GM23338 (cell line): ENCODE results near the gene HSF5. TPM values are rescaled to one million over a fixed set of nuclear protein-coding genes. Genes with fewer than 3 reads are reported as not detected.

Source experiments
- ATAC-seq: fragments of 200-7000 bp; cut with Tn5 transposase; 3 replicates; pipeline ENCODE4 v1.9.1; 2020
- DNase-seq: peaks from one replicate; pipeline ENCODE4 v3.0.0-alpha.2; 2015; ENCODE audit warnings: low spot score
- H2AFZ ChIP-seq: fragments of 200-600 bp; sonication (generic); 2 replicates; pipeline ENCODE4 v1.8.0; 2016; ENCODE audit warnings: antibody characterized with exemption, mild to moderate bottlenecking, moderate library complexity
- H3F3A ChIP-seq: fragments of 200-600 bp; sonication (generic); replicated peaks from 2 replicates; pipeline ENCODE4 v1.8.0; 2017; ENCODE audit warnings: antibody characterized with exemption, mixed run types, low read depth
- H3K27ac ChIP-seq: fragments of 200-600 bp; sonication (generic); 2 replicates; pipeline ENCODE4 v1.6.1; 2016; ENCODE audit warnings: low read depth
- H3K27me3 ChIP-seq: fragments of 200-600 bp; sonication (generic); 2 replicates; pipeline ENCODE4 v1.8.0; 2016; ENCODE audit warnings: mild to moderate bottlenecking, mixed run types, moderate library complexity; ENCODE audit not compliant: insufficient read depth
- H3K36me3 ChIP-seq: fragments of 200-600 bp; sonication (generic); 2 replicates; pipeline ENCODE4 v1.8.0; 2016; ENCODE audit warnings: mild to moderate bottlenecking; ENCODE audit not compliant: insufficient read depth
- H3K4me1 ChIP-seq: fragments of 200-600 bp; sonication (generic); 2 replicates; pipeline ENCODE4 v1.8.0; 2016; ENCODE audit warnings: mild to moderate bottlenecking, moderate library complexity; ENCODE audit not compliant: insufficient read depth
- H3K4me2 ChIP-seq: fragments of 200-600 bp; sonication (generic); 2 replicates; pipeline ENCODE4 v1.7.1; 2017; ENCODE audit warnings: mixed run types
- H3K4me3 ChIP-seq: fragments of 200-600 bp; sonication (generic); 2 replicates; pipeline ENCODE4 v1.6.1; 2016; ENCODE audit warnings: mixed run types
- H3K79me2 ChIP-seq: fragments of 200-600 bp; sonication (generic); replicated peaks from 2 replicates; pipeline ENCODE4 v1.8.0; 2017; ENCODE audit warnings: mild to moderate bottlenecking; ENCODE audit not compliant: insufficient read depth
- H3K9me2 ChIP-seq: fragments of 200-600 bp; sonication (generic); 2 replicates; pipeline ENCODE4 v1.8.0; 2017; ENCODE audit not compliant: insufficient read depth
- H4K20me1 ChIP-seq: fragments of 200-600 bp; sonication (generic); replicated peaks from 2 replicates; pipeline ENCODE4 v1.8.0; 2017; ENCODE audit warnings: mild to moderate bottlenecking; ENCODE audit not compliant: insufficient read depth
- H3K27ac Mint-ChIP-seq: 2 replicates; pipeline ENCODE4 v1.8.0; 2020; ENCODE audit warnings: inconsistent platforms, mild to moderate bottlenecking, moderate library complexity, mixed read lengths
- H3K27me3 Mint-ChIP-seq: 3 replicates; pipeline ENCODE4 v1.8.0; 2022; ENCODE audit warnings: low read depth, mild to moderate bottlenecking, moderate library complexity, mixed read lengths, inconsistent platforms; ENCODE audit not compliant: insufficient read depth, poor library complexity
- H3K36me3 Mint-ChIP-seq: 3 replicates; pipeline ENCODE4 v1.8.0; 2021; ENCODE audit warnings: low read depth, mild to moderate bottlenecking, inconsistent platforms, moderate library complexity, mixed read lengths
- H3K4me1 Mint-ChIP-seq: 3 replicates; pipeline ENCODE4 v1.8.0; 2020; ENCODE audit warnings: mild to moderate bottlenecking, inconsistent platforms, mixed read lengths
- H3K4me3 Mint-ChIP-seq: 3 replicates; pipeline ENCODE4 v1.8.0; 2021; ENCODE audit warnings: moderate library complexity, mild to moderate bottlenecking, inconsistent platforms, mixed read lengths
- H3K9me3 Mint-ChIP-seq: 3 replicates; pipeline ENCODE4 v1.8.0; 2020; ENCODE audit warnings: moderate library complexity, mild to moderate bottlenecking, inconsistent platforms, mixed read lengths
- polyA plus RNA-seq: library from polyadenylated mRNA; unstranded; fragments of >200 nt; fragmentation: Nextera tagmentation; extraction: Ambion mirVana; gene quantifications from 2 replicates; pipeline ENCODE4 v1.2.1, GENCODE V29; 2016
- total RNA-seq: library from RNA; depleted of rRNA; stranded (reverse); fragments of >200 nt; shearing (Covaris generic); gene quantifications from 2 replicates; pipeline ENCODE4 v1.2.3, GENCODE V29; 2014
- TF ChIP-seq, protein P1 (sequence below): fragments of 250-450 bp; sonication (Bioruptor Pico); IDR thresholded peaks from 2 replicates; pipeline ENCODE4 v1.5.0; 2020; ENCODE audit warnings: mild to moderate bottlenecking, moderate library complexity
- TF ChIP-seq, protein P2 (sequence below), 2 experiments: fragments of 200-600 bp in 1 of 2; sonication (generic) in 1 of 2; conservative IDR thresholded peaks; 2 replicates each; pipeline versions ENCODE4 v1.5.1 to v1.6.1; 2016 to 2017; ENCODE audit warnings: antibody characterized with exemption in 2 of 2, low read depth in 2 of 2, mild to moderate bottlenecking in 2 of 2, moderate library complexity in 1 of 2

Gene HSF5
- total and polyA plus RNA-seq, 2 experiments from 2014 or later: 0.24 TPM; not detected in 1

GRCh38 chr17:58513267-58513964 is 25.2 kb upstream of the HSF5 start:
- peaks cover 17% of the 10 kb centered on the region for H3K27me3 Mint-ChIP-seq
- no peaks in the 10 kb centered on the region; the same call in 1 of the 2 replicates for H4K20me1 ChIP-seq
- H3K4me3 ChIP-seq: peak overlapping the region; percentile 95
- H3K27ac Mint-ChIP-seq: peak overlapping the region; percentile 97
- ATAC-seq (no peak), DNase-seq (no peak)
- H3K27me3 ChIP-seq: no peaks in the 10 kb centered on the region
- no peak overlapping the region for H2AFZ ChIP-seq
- peak overlapping the region; percentile 95 for H3K4me2 ChIP-seq
- peaks cover 19% of the 10 kb centered on the region for H3K4me1 ChIP-seq
- peak overlapping the region; percentile 93 for H3K4me3 Mint-ChIP-seq
- TF ChIP-seq, protein P1, sequence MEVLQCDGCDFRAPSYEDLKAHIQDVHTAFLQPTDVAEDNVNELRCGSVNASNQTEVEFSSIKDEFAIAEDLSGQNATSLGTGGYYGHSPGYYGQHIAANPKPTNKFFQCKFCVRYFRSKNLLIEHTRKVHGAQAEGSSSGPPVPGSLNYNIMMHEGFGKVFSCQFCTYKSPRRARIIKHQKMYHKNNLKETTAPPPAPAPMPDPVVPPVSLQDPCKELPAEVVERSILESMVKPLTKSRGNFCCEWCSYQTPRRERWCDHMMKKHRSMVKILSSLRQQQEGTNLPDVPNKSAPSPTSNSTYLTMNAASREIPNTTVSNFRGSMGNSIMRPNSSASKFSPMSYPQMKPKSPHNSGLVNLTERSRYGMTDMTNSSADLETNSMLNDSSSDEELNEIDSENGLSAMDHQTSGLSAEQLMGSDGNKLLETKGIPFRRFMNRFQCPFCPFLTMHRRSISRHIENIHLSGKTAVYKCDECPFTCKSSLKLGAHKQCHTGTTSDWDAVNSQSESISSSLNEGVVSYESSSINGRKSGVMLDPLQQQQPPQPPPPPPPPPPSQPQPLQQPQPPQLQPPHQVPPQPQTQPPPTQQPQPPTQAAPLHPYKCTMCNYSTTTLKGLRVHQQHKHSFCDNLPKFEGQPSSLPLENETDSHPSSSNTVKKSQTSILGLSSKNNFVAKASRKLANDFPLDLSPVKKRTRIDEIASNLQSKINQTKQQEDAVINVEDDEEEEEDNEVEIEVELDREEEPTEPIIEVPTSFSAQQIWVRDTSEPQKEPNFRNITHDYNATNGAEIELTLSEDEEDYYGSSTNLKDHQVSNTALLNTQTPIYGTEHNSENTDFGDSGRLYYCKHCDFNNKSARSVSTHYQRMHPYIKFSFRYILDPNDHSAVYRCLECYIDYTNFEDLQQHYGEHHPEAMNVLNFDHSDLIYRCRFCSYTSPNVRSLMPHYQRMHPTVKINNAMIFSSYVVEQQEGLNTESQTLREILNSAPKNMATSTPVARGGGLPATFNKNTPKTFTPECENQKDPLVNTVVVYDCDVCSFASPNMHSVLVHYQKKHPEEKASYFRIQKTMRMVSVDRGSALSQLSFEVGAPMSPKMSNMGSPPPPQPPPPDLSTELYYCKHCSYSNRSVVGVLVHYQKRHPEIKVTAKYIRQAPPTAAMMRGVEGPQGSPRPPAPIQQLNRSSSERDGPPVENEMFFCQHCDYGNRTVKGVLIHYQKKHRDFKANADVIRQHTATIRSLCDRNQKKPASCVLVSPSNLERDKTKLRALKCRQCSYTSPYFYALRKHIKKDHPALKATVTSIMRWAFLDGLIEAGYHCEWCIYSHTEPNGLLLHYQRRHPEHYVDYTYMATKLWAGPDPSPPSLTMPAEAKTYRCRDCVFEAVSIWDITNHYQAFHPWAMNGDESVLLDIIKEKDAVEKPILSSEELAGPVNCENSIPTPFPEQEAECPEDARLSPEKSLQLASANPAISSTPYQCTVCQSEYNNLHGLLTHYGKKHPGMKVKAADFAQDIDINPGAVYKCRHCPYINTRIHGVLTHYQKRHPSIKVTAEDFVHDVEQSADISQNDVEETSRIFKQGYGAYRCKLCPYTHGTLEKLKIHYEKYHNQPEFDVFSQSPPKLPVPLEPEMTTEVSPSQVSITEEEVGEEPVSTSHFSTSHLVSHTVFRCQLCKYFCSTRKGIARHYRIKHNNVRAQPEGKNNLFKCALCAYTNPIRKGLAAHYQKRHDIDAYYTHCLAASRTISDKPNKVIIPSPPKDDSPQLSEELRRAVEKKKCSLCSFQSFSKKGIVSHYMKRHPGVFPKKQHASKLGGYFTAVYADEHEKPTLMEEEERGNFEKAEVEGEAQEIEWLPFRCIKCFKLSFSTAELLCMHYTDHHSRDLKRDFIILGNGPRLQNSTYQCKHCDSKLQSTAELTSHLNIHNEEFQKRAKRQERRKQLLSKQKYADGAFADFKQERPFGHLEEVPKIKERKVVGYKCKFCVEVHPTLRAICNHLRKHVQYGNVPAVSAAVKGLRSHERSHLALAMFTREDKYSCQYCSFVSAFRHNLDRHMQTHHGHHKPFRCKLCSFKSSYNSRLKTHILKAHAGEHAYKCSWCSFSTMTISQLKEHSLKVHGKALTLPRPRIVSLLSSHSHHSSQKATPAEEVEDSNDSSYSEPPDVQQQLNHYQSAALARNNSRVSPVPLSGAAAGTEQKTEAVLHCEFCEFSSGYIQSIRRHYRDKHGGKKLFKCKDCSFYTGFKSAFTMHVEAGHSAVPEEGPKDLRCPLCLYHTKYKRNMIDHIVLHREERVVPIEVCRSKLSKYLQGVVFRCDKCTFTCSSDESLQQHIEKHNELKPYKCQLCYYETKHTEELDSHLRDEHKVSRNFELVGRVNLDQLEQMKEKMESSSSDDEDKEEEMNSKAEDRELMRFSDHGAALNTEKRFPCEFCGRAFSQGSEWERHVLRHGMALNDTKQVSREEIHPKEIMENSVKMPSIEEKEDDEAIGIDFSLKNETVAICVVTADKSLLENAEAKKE (CRISPR knock-in tag): no peak
- TF ChIP-seq, protein P2, sequence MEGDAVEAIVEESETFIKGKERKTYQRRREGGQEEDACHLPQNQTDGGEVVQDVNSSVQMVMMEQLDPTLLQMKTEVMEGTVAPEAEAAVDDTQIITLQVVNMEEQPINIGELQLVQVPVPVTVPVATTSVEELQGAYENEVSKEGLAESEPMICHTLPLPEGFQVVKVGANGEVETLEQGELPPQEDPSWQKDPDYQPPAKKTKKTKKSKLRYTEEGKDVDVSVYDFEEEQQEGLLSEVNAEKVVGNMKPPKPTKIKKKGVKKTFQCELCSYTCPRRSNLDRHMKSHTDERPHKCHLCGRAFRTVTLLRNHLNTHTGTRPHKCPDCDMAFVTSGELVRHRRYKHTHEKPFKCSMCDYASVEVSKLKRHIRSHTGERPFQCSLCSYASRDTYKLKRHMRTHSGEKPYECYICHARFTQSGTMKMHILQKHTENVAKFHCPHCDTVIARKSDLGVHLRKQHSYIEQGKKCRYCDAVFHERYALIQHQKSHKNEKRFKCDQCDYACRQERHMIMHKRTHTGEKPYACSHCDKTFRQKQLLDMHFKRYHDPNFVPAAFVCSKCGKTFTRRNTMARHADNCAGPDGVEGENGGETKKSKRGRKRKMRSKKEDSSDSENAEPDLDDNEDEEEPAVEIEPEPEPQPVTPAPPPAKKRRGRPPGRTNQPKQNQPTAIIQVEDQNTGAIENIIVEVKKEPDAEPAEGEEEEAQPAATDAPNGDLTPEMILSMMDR (conservative IDR thresholded peaks at IDR 0.05; ENCODE audit: low read depth in 2 of 2): 0 out of 4 replicates have a peak, but pooled peaks of 1 of the 2 experiments have one; percentile 20
- H3K9me2 ChIP-seq: no peaks in the 10 kb centered on the region
- peaks cover 45% of the 10 kb centered on the region for H3K36me3 Mint-ChIP-seq
- peak overlapping the region; percentile 95 for H3K27ac ChIP-seq
- peaks cover 30% of the 10 kb centered on the region for H3K4me1 Mint-ChIP-seq
- peaks cover 37% of the 10 kb centered on the region for H3K36me3 ChIP-seq
- peaks cover 34% of the 10 kb centered on the region for H3K79me2 ChIP-seq
- peaks cover 8% of the 10 kb centered on the region; the same call in 1 of the 2 replicates for H3F3A ChIP-seq
- no peaks in the 10 kb centered on the region; the same call in 2 of the 3 replicates for H3K9me3 Mint-ChIP-seq
